SK-N-SH treated with all-trans-retinoic acid at 6 μM for 48 hours (cell line): ENCODE measurements around the gene TREH.

ENCODE experiments used
- ATAC-seq: fragments of 200-7000 bp; cut with Tn5 transposase; 3 replicates; pipeline ENCODE4 v1.9.1; 2020; ENCODE audit warnings: mild to moderate bottlenecking, moderate library complexity
- ARNTL ChIP-seq: fragments of 450-650 bp; formaldehyde crosslinking; IDR thresholded peaks from 2 replicates; pipeline ENCODE4 v1.5.0; 2020; ENCODE audit warnings: low read depth, mild to moderate bottlenecking, moderate library complexity, borderline replicate concordance
- BACH2 ChIP-seq: fragments of 250-450 bp; sonication (Bioruptor Pico); IDR thresholded peaks from 2 replicates; pipeline ENCODE4 v1.9.0; 2021; ENCODE audit warnings: mild to moderate bottlenecking, borderline replicate concordance
- CREB5 ChIP-seq: fragments of 250-450 bp; sonication (Bioruptor Pico); IDR thresholded peaks from 2 replicates; pipeline ENCODE4 v1.5.1; 2020; ENCODE audit warnings: low read depth, mild to moderate bottlenecking, moderate library complexity
- CSDC2 ChIP-seq: fragments of 250-450 bp; sonication (Bioruptor Pico); IDR thresholded peaks from 2 replicates; pipeline ENCODE4 v1.5.0; 2020; ENCODE audit warnings: mild to moderate bottlenecking, moderate library complexity
- CSRNP3 ChIP-seq: fragments of 250-450 bp; sonication (Bioruptor Pico); IDR thresholded peaks from 2 replicates; pipeline ENCODE4 v1.5.1; 2021; ENCODE audit warnings: mild to moderate bottlenecking, moderate library complexity
- ESRRG ChIP-seq: fragments of 250-450 bp; sonication (Bioruptor Pico); IDR thresholded peaks from 2 replicates; pipeline ENCODE4 v1.6.1; 2021; ENCODE audit warnings: mild to moderate bottlenecking
- GLIS3 ChIP-seq: fragments of 250-450 bp; sonication (Bioruptor Pico); IDR thresholded peaks from 2 replicates; pipeline ENCODE4 v1.5.0; 2020; ENCODE audit warnings: mild to moderate bottlenecking, moderate library complexity
- ISL1 ChIP-seq: fragments of 250-450 bp; sonication (Bioruptor Pico); IDR thresholded peaks from 2 replicates; pipeline ENCODE4 v2.1.2; 2022; ENCODE audit warnings: mild to moderate bottlenecking, moderate library complexity
- OSR1 ChIP-seq: fragments of 250-450 bp; sonication (Bioruptor Pico); IDR thresholded peaks from 2 replicates; pipeline ENCODE4 v1.8.0; 2022; ENCODE audit warnings: moderate library complexity, mild to moderate bottlenecking, inconsistent platforms
- PATZ1 ChIP-seq: fragments of 250-450 bp; sonication (Bioruptor Pico); IDR thresholded peaks from 2 replicates; pipeline ENCODE4 v1.8.0; 2020; ENCODE audit warnings: mild to moderate bottlenecking, moderate library complexity, borderline replicate concordance
- POU6F1 ChIP-seq: fragments of 250-450 bp; sonication (Bioruptor Pico); IDR thresholded peaks from 2 replicates; pipeline ENCODE4 v1.8.0; 2021; ENCODE audit warnings: low read depth, mild to moderate bottlenecking, moderate library complexity, borderline replicate concordance
- PPARA ChIP-seq: fragments of 250-450 bp; sonication (Bioruptor Pico); IDR thresholded peaks from 2 replicates; pipeline ENCODE4 v1.5.0; 2020; ENCODE audit warnings: mild to moderate bottlenecking, borderline replicate concordance
- RARB ChIP-seq: fragments of 250-450 bp; sonication (Bioruptor Pico); IDR thresholded peaks from 2 replicates; pipeline ENCODE4 v1.8.0; 2021; ENCODE audit warnings: mild to moderate bottlenecking, moderate library complexity
- SNAI2 ChIP-seq: fragments of 250-450 bp; sonication (Bioruptor Pico); IDR thresholded peaks from 2 replicates; pipeline ENCODE4 v1.5.0; 2020; ENCODE audit warnings: mild to moderate bottlenecking, moderate library complexity
- TCF4 ChIP-seq: fragments of 250-450 bp; sonication (Bioruptor Pico); IDR thresholded peaks from 2 replicates; pipeline ENCODE4 v1.8.0; 2021; ENCODE audit warnings: mild to moderate bottlenecking, moderate library complexity, borderline replicate concordance
- TOX ChIP-seq: fragments of 250-450 bp; sonication (Bioruptor Pico); IDR thresholded peaks from 2 replicates; pipeline ENCODE4 v1.8.0; 2021; ENCODE audit warnings: mild to moderate bottlenecking, moderate library complexity, borderline replicate concordance
- TSHZ2 ChIP-seq: fragments of 250-450 bp; sonication (Bioruptor Pico); IDR thresholded peaks from 2 replicates; pipeline ENCODE4 v1.5.0; 2020; ENCODE audit warnings: mild to moderate bottlenecking, moderate library complexity
- ZC3H10 ChIP-seq: fragments of 250-450 bp; sonication (Bioruptor Pico); IDR thresholded peaks from 2 replicates; pipeline ENCODE4 v1.5.1; 2021; ENCODE audit warnings: mild to moderate bottlenecking, moderate library complexity
- ZFP3 ChIP-seq: fragments of 250-450 bp; sonication (Bioruptor Pico); IDR thresholded peaks from 2 replicates; pipeline ENCODE4 v1.5.0; 2020; ENCODE audit warnings: mild to moderate bottlenecking, moderate library complexity
- ZFP30 ChIP-seq: fragments of 450-650 bp; formaldehyde crosslinking; IDR thresholded peaks from 2 replicates; pipeline ENCODE4 v1.5.0; 2022; ENCODE audit warnings: mild to moderate bottlenecking, moderate library complexity
- ZNF565 ChIP-seq: fragments of 450-650 bp; formaldehyde crosslinking; conservative IDR thresholded peaks from 2 replicates; pipeline ENCODE4 v1.5.0; 2020; ENCODE audit warnings: low read depth, mild to moderate bottlenecking, moderate library complexity
- ZNF70 ChIP-seq: fragments of 450-650 bp; formaldehyde crosslinking; IDR thresholded peaks from 2 replicates; pipeline ENCODE4 v1.5.0; 2020; ENCODE audit warnings: mild to moderate bottlenecking, moderate library complexity
- ZNF8 ChIP-seq: fragments of 450-650 bp; formaldehyde crosslinking; IDR thresholded peaks from 2 replicates; pipeline ENCODE4 v1.5.0; 2020; ENCODE audit warnings: mild to moderate bottlenecking, moderate library complexity

The TREH gene

GRCh38 chr11:118635642-118636041 lies 43.8 kb downstream of the TREH start:
- no peak for ATAC-seq
- TF ChIP-seq CREB5 (CRISPR knock-in tag) (no peak), CSRNP3 (CRISPR knock-in tag) (no peak), TOX (CRISPR knock-in tag) (no peak), ZC3H10 (CRISPR knock-in tag) (no peak), RARB (CRISPR knock-in tag) (no peak), OSR1 (CRISPR knock-in tag) (no peak), CSDC2 (CRISPR knock-in tag) (no peak), SNAI2 (CRISPR knock-in tag) (no peak), ZNF8 (CRISPR knock-in tag) (no peak), ZFP3 (CRISPR knock-in tag) (no peak), ZNF565 (CRISPR knock-in tag) (no peak), ESRRG (CRISPR knock-in tag) (no peak), ZFP30 (CRISPR knock-in tag) (no peak), GLIS3 (CRISPR knock-in tag) (no peak), TCF4 (CRISPR knock-in tag) (no peak), BACH2 (CRISPR knock-in tag) (no peak), ARNTL (no peak), ISL1 (CRISPR knock-in tag) (no peak), PPARA (no peak)

GRCh38 chr11:118635237-118635591 lies 44.2 kb downstream of the TREH start:
- no peak for ATAC-seq
- TF ChIP-seq PATZ1 = no peak
- no peak for TF ChIP-seq TOX (CRISPR knock-in tag)
- no peak for TF ChIP-seq ZC3H10 (CRISPR knock-in tag)
- TF ChIP-seq TSHZ2 (CRISPR knock-in tag) = no peak
- no peak for TF ChIP-seq CREB5 (CRISPR knock-in tag)
- TF ChIP-seq ZNF565 (CRISPR knock-in tag) = no peak
- no peak for TF ChIP-seq TCF4 (CRISPR knock-in tag)
- TF ChIP-seq SNAI2 (CRISPR knock-in tag) = no peak
- TF ChIP-seq CSDC2 (CRISPR knock-in tag) = no peak
- no peak for TF ChIP-seq ZNF8 (CRISPR knock-in tag)
- no peak for TF ChIP-seq ESRRG (CRISPR knock-in tag)
- TF ChIP-seq PPARA = no peak
- TF ChIP-seq POU6F1 (CRISPR knock-in tag) = no peak
- no peak for TF ChIP-seq ZFP30 (CRISPR knock-in tag)
- TF ChIP-seq CSRNP3 (CRISPR knock-in tag) = no peak
- TF ChIP-seq ARNTL = no peak
- TF ChIP-seq ZNF70 (CRISPR knock-in tag) = no peak
- TF ChIP-seq OSR1 (CRISPR knock-in tag) = no peak
- TF ChIP-seq RARB (CRISPR knock-in tag) = no peak
